Myocyte (in vitro differentiated cells): Measurements from ENCODE around the gene POLG. TPM values are rescaled to one million over a fixed set of nuclear protein-coding genes. Genes with fewer than 3 reads are reported as not detected.
"Not testable (repeated sequence)": the region's sequence is repeated elsewhere in the genome, so short reads cannot be mapped to it uniquely, and the experiment has no call there.

Experiments used
- DNase-seq: peaks from one replicate; pipeline ENCODE4 v3.0.0-alpha.2; 2012; ENCODE audit warnings: low read depth
- microRNA-seq: library from miRNA; unstranded; fragments of <30 nt; microRNA quantifications from one replicate; pipeline ENCODE4, GENCODE V29; 2016
- total RNA-seq: library from RNA; depleted of rRNA; stranded (reverse); fragments of >200 nt; gene quantifications from 2 replicates; pipeline ENCODE4 v1.2.3, GENCODE V29; 2014

POLG gene
- total RNA-seq, 1 donor from 2014 or later = 113 TPM

GRCh38 chr15:89283201-89283600, 51.4 kb downstream of the POLG start:
- DNase-seq = no peak

GRCh38 chr15:89282631-89283030, 52.0 kb downstream of the POLG start:
- DNase-seq = no peak

- DNase-seq = no peak
Observed at GRCh38 chr15:89278307-89278706, 56.3 kb downstream of the POLG start.

GRCh38 chr15:89277281-89277680, 57.3 kb downstream of the POLG start:
- DNase-seq = not testable (repeated sequence)

Small RNAs within 50 kb of the gene (microRNA-seq; reads per million reads assigned to microRNA genes)
- gene MIR6766 = not detected
- gene MIR9-3 = not detected

Other genes starting within 250 kb of the POLG start
- gene ABHD2, start 246.4 kb downstream of the POLG start, total RNA-seq = 61.1 and 78.2 TPM in 2 replicates
- gene RLBP1, start 113.2 kb downstream of the POLG start, total RNA-seq = not detected in 2 replicates
- gene FANCI, start 90.8 kb downstream of the POLG start, total RNA-seq = 2.0 and 2.1 TPM in 2 replicates
- gene RHCG, start 161.8 kb upstream of the POLG start, total RNA-seq = not detected in 2 replicates
- 0.05 and 0.19 TPM in 2 replicates for gene TICRR, start 240.6 kb upstream of the POLG start, total RNA-seq